Subcutaneous abdominal adipose tissue (tissue), 5 donors: ENCODE data around the gene CLTB.
A peak's percentile ranks its signal among the peaks of the same experiment; 100 is the strongest.

Source experiments
- H3K27ac ChIP-seq: one replicate; pipeline ENCODE4 v1.7.0; 2013; ENCODE audit warnings: low read depth, mild to moderate bottlenecking, inconsistent platforms, low read length, moderate library complexity
- H3K27me3 ChIP-seq, 5 donors: one replicate each; pipeline ENCODE4 v1.7.0; 2013; ENCODE audit warnings: low read length in 5 of 5, inconsistent platforms in 1 of 5; ENCODE audit not compliant: control insufficient read depth in 5 of 5, insufficient read depth in 4 of 5
- H3K36me3 ChIP-seq, 5 donors: one replicate each; pipeline ENCODE4 v1.7.0; 2013; ENCODE audit warnings: low read length in 5 of 5; ENCODE audit not compliant: control insufficient read depth in 5 of 5, insufficient read depth in 5 of 5
- H3K4me1 ChIP-seq, 5 donors: one replicate each; pipeline ENCODE4 v1.7.0; 2013; ENCODE audit warnings: low read length in 5 of 5, mild to moderate bottlenecking in 3 of 5, moderate library complexity in 1 of 5; ENCODE audit not compliant: control insufficient read depth in 5 of 5, insufficient read depth in 5 of 5
- H3K4me3 ChIP-seq, 5 donors: one replicate each; pipeline ENCODE4 v1.7.0; 2013; ENCODE audit warnings: low read length in 5 of 5, low read depth in 1 of 5
- H3K9ac ChIP-seq, 5 donors: one replicate each; pipeline ENCODE4 v1.7.0; 2013; ENCODE audit warnings: low read length in 5 of 5, mild to moderate bottlenecking in 4 of 5, moderate library complexity in 3 of 5
- H3K9me3 ChIP-seq, 5 donors: one replicate each; pipeline ENCODE4 v1.7.0; 2013; ENCODE audit warnings: low read length in 5 of 5; ENCODE audit not compliant: control insufficient read depth in 5 of 5
- donor health status: healthy.
- donor health status: healthy.
- donor health status: healthy.
- donor health status: healthy.
- donor health status: healthy.

Gene CLTB

DNA sequence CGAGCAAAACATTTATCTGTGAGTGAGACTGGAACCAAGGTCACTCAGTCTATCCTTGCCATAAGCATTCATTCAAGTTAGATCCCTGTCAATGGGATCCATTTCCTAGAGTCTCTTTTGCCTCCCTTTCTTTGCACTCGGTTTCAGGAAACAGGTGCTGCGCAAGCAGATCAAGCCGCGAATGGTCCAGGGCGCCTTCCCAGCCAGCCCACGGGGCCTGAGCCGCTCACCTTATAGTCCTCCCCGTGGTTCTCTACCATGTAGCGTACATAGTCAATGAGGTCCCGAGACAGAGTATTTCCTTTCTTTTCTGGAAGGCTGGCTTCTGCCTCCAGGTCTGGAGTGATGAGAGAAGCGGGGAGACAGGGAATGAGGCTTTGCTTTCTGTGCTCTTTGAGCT is 31.3 kb downstream of the CLTB start:
- Histone ChIP-seq H3K27me3 (no peaks in the 10 kb centered on the region), H3K36me3 (peaks cover 2 to 38% (median 34%) of the 10 kb centered on the region in 5 donors), H3K4me3 (no peak overlapping the region), H3K9ac (peak overlapping the region in 1 of 5 donors; percentile 14), H3K4me1 (peaks cover 5 to 46% (median 34%) of the 10 kb centered on the region in 5 donors), H3K27ac (no peak overlapping the region), H3K9me3 (no peaks in the 10 kb centered on the region)

DNA sequence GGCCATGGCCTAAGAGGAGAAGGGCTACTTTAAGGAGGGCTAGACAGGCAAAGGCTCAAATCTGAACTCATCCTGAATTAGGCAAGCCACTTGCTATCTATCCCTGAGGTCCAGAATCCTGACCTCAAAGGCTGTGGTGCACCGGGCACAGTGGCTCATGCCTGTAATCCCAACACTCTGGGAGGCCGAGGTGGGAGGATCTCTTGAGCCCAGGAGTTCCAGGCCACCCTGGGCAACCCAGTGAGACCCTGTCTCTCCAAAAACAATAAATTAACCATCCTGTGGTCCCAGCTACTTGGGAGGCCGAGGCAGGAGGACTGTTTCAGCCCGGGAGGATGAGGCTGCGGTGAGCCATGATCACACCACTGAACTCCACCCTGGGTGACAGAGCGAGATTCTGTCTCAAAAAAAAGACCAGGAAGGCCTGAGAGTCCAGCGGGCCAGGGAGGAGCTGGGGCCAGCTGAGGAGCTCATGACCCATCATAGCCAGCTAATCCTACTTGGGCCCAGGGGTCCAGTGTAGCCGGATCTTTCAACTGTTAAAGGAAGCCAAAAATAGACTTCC is 31.9 kb downstream of the CLTB start:
- peaks cover 2 to 38% (median 34%) of the 10 kb centered on the region in 5 donors for H3K36me3 ChIP-seq

DNA sequence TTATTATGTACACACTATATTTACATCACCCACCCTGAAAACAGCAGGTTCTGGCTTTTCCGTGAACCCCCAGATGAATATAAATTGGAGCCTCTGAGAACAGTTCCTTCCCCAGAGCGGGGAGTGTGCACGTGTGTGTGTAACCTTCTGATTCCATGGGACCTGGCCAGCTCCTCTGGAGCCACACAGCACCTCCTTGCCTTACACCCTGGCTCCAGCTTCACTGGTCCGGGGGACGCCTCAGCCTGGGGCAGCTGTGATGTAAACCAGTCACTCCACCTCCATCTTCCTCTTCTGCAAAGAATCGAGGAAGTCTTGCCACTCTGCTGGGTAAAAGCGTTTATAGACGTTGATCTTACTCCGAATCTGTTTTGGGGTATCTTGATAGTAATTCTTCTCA is 32.4 kb downstream of the CLTB start:
- H3K27me3 ChIP-seq = no peaks in the 10 kb centered on the region
- no peak overlapping the region for H3K27ac ChIP-seq

More for the DNA sequence above, 31.9 kb downstream of the CLTB start:
- peaks cover 5 to 42% (median 31%) of the 10 kb centered on the region in 5 donors for H3K4me1 ChIP-seq
- no peak overlapping the region for H3K4me3 ChIP-seq
- peak overlapping the region in 1 of 5 donors; percentile 14 for H3K9ac ChIP-seq
- no peak overlapping the region for H3K27ac ChIP-seq
- no peaks in the 10 kb centered on the region for H3K27me3 ChIP-seq
- no peaks in the 10 kb centered on the region for H3K9me3 ChIP-seq

GRCh38 chr5:176383248-176383905 is 33.0 kb downstream of the CLTB start:
- H3K9ac ChIP-seq = no peak overlapping the region
- H3K4me1 ChIP-seq = peaks cover 3 to 37% (median 26%) of the 10 kb centered on the region in 5 donors
- H3K4me3 ChIP-seq = no peak overlapping the region
- no peak overlapping the region for H3K27ac ChIP-seq
- H3K9me3 ChIP-seq = no peaks in the 10 kb centered on the region
- H3K27me3 ChIP-seq = no peaks in the 10 kb centered on the region
- peaks cover 2 to 38% (median 34%) of the 10 kb centered on the region in 5 donors for H3K36me3 ChIP-seq

More for the DNA sequence above, 32.4 kb downstream of the CLTB start:
- Histone ChIP-seq H3K4me3 (no peak overlapping the region), H3K36me3 (peaks cover 2 to 38% (median 34%) of the 10 kb centered on the region in 5 donors), H3K9me3 (no peaks in the 10 kb centered on the region), H3K9ac (no peak overlapping the region), H3K4me1 (peaks cover 5 to 37% (median 27%) of the 10 kb centered on the region in 5 donors)

DNA sequence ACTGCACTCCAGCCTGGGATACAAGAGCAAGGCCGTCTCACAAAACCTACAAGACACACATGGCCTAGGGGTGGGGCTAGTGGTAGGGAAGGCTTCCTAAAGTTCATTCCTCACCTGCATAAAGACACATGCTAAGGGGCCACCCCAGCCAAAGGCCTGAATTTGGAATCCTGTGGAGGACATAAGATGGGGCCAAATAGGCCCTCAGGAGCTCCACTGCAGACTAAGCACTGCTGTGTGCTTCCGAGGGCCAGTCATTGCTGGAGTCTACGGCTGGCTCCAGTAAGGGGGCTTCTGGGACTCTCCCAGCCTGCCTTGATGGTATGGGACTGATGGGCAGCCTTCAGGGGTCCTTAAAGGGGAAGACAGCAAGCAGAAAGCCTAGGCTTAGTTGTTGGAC is 33.6 kb downstream of the CLTB start:
- H3K27ac ChIP-seq = no peak overlapping the region
- peaks cover 3 to 31% (median 20%) of the 10 kb centered on the region in 5 donors for H3K4me1 ChIP-seq
- no peak overlapping the region for H3K4me3 ChIP-seq
- H3K27me3 ChIP-seq = no peaks in the 10 kb centered on the region
- H3K9me3 ChIP-seq = no peaks in the 10 kb centered on the region
- H3K9ac ChIP-seq = no peak overlapping the region
- peaks cover 2 to 38% (median 34%) of the 10 kb centered on the region in 5 donors for H3K36me3 ChIP-seq

DNA sequence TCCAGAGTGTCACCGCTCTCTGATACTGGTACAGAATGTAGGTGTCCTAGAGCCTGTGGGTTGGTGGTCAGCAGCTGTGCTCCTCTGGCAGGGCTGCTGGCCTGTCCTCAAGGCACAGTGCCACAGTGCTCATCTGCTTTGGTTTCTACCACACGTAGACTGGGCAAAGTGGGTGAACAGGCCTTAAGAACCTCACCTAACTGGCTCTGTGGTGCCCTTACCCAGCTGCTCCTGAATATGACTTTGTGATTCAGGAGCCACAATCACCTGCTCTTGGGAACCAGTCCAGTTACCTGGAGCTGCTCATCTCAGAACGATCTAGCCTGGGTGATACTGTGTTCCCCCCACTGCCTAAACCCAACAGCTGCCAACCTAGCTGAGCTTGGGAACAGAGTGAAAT is 34.4 kb downstream of the CLTB start:
- Histone ChIP-seq H3K27ac (no peak overlapping the region), H3K4me3 (no peak overlapping the region), H3K36me3 (peaks cover 2 to 38% (median 34%) of the 10 kb centered on the region in 5 donors)

GRCh38 chr5:176381423-176381822 is 34.9 kb downstream of the CLTB start:
- Histone ChIP-seq H3K9ac (no peak overlapping the region), H3K36me3 (peaks cover 2 to 38% (median 34%) of the 10 kb centered on the region in 5 donors), H3K27ac (no peak overlapping the region), H3K27me3 (no peaks in the 10 kb centered on the region), H3K4me1 (peaks cover 3 to 19% (median 12%) of the 10 kb centered on the region in 5 donors), H3K4me3 (peak overlapping the region in 1 of 5 donors; percentile 26), H3K9me3 (no peaks in the 10 kb centered on the region)

More for the DNA sequence above, 34.4 kb downstream of the CLTB start:
- Histone ChIP-seq H3K9ac (no peak overlapping the region), H3K4me1 (peaks cover 3 to 24% (median 13%) of the 10 kb centered on the region in 5 donors), H3K27me3 (no peaks in the 10 kb centered on the region), H3K9me3 (no peaks in the 10 kb centered on the region)

- H3K4me1 ChIP-seq = peaks cover 3 to 19% (median 12%) of the 10 kb centered on the region in 5 donors
- H3K9me3 ChIP-seq = no peaks in the 10 kb centered on the region
- peaks cover 2 to 31% (median 28%) of the 10 kb centered on the region in 5 donors for H3K36me3 ChIP-seq
- no peak overlapping the region for H3K9ac ChIP-seq
- no peak overlapping the region for H3K27ac ChIP-seq
- no peak overlapping the region for H3K4me3 ChIP-seq
- no peaks in the 10 kb centered on the region for H3K27me3 ChIP-seq
Measured at GRCh38 chr5:176379881-176380280, 36.5 kb downstream of the CLTB start.

DNA sequence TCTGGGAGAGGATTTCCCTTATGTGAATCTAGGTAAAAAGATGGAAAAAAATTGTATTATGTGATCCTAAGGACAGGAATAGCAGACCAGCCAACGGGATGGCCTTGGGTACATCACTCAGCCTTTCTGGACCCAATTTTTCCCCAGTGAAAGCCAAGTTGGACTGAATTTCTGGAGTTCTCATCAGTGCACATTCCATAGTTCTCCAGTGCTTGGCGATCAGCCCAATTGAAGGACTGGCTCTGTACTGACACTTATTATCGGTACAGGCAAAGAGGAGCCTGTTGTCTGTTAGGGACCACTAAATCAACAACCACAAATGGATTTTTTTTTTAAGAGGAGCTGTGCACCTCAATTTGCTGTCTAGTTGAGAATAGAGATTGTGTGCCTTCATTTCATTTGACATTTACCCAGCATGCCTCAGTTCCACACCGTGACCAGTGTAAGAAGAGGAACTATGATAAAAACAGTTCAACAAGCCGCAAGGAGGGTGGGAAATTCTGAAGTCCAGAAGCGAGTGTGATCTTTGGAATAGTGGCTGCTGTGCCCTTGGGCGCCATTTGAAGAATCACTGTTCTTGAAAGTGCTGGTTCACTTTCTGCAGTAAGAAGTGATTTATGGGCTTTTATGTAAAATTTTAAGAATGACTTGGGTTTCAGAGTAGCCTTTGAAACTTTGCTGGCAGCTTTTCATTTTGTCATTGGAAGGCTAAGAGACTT is 43.1 kb downstream of the CLTB start:
- no peak overlapping the region for H3K9ac ChIP-seq
- H3K4me3 ChIP-seq = peak overlapping the region in 1 of 5 donors; percentile 3
- no peak overlapping the region for H3K27ac ChIP-seq
- peaks cover 0 to 22% (median 9%) of the 10 kb centered on the region in 5 donors for H3K36me3 ChIP-seq
- H3K27me3 ChIP-seq = no peaks in the 10 kb centered on the region
- H3K4me1 ChIP-seq = peaks cover 3 to 11% (median 9%) of the 10 kb centered on the region in 5 donors
- H3K9me3 ChIP-seq = no peaks in the 10 kb centered on the region
